ENCODE results near the gene ASIC3.

Gene ASIC3

GRCh38 chr7:151094675-151095074, 46.3 kb downstream of the ASIC3 start:
- TF ChIP-seq CTCF (IDR thresholded peaks at IDR 0.05; ENCODE audit: extremely low read depth, insufficient read depth, missing control alignments) = no peak
- in situ Hi-C loops (cut with MboI; ENCODE audit: low pct_unique_long_range_greater_than_20kb, low sequenced_read_pairs, unreplicated experiment) = no loop called here
- DNase-seq (ENCODE audit: low spot score) = no peak

GRCh38 chr7:151095123-151095797, 46.9 kb downstream of the ASIC3 start:
- no peak for DNase-seq (ENCODE audit: low spot score)
- no peak for TF ChIP-seq CTCF (IDR thresholded peaks at IDR 0.05; ENCODE audit: extremely low read depth, insufficient read depth, missing control alignments)
- in situ Hi-C loops (cut with MboI; ENCODE audit: low pct_unique_long_range_greater_than_20kb, low sequenced_read_pairs, unreplicated experiment) = no loop called here

DNA sequence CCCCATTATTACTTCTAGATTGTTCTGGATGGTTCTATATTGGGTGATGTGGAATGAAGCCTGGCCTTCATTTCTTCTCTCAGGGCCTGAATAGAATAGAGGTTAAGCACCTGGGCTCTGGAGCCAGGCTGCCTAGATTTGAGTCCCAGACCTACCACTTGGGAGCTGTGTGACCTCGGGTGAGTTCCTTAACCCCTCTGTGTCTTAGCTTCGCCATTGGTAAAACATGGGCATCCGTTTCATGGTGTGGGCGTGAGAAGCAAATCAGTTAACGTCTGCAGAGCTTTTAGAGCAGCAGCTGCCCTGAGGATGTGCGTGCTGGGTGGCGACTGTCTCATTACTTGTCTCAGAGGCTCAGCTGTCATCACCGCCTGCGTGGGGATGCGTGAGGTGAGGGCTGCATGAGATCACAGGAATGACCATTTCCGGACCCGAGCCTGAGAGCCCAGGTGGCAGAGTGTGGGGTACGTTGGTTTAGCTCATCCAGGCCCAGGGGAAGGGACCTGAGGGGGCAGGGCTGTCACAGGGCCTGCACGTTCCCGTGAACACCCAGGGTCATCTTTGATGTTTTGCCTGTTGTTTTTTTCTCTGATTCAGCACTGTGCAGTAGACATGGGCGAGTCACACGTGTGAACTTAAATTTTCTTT, 47.6 kb downstream of the ASIC3 start:
- TF ChIP-seq CTCF (IDR thresholded peaks at IDR 0.05; ENCODE audit: extremely low read depth, insufficient read depth, missing control alignments) = no peak

DNA sequence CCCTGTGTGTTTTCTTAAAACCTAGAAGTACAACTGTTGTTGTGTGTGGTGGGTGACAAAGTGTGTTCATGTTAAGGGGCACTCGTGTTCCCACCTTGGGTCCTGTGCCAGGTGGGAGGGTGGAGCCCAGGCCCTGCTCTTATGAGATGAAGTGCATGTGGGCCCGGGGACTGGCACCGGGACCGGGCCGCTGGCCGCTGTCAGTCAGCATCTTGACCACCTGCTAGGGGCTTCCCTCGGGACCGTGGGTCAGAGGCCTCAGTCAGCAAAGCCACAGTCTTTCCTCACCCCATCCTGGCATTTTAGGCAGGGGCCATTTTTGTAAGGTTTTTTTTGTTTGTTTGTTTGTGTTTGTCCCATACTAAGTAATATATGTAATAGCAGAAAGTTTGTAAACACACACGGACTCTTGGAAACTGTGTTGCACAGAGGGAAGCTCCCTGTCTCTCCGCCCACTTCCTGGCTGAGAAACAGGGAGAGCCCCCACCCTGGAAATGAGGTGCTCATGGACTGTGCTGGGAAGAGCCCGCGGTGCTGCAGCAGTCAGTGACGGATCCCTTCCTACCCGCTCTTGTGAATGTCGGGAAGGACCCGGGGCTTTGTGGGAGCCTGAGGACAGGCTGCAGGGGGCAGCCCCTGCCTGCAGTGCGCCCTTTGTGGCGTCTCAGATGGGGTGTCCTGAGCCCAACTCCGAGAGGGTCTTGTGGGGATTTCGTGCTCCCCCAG, 51.3 kb downstream of the ASIC3 start:
- no peak for TF ChIP-seq CTCF (IDR thresholded peaks at IDR 0.05; ENCODE audit: extremely low read depth, insufficient read depth, missing control alignments)
- in situ Hi-C loops (cut with MboI; ENCODE audit: low pct_unique_long_range_greater_than_20kb, low sequenced_read_pairs, unreplicated experiment) = no loop called here
- DNase-seq (ENCODE audit: low spot score) = no peak

More for the DNA sequence above, 47.6 kb downstream of the ASIC3 start:
- DNase-seq (ENCODE audit: low spot score) = no peak
- in situ Hi-C loops (cut with MboI; ENCODE audit: low pct_unique_long_range_greater_than_20kb, low sequenced_read_pairs, unreplicated experiment) = no loop called here

- no peak for DNase-seq (ENCODE audit: low spot score)
- in situ Hi-C loops (cut with MboI; ENCODE audit: low pct_unique_long_range_greater_than_20kb, low sequenced_read_pairs, unreplicated experiment) = no loop called here
- no peak for TF ChIP-seq CTCF (IDR thresholded peaks at IDR 0.05; ENCODE audit: extremely low read depth, insufficient read depth, missing control alignments)
Measured at GRCh38 chr7:151100921-151101320, 52.6 kb downstream of the ASIC3 start.

- in situ Hi-C loops (cut with MboI; ENCODE audit: low pct_unique_long_range_greater_than_20kb, low sequenced_read_pairs, unreplicated experiment) = no loop called here
- no peak for TF ChIP-seq CTCF (IDR thresholded peaks at IDR 0.05; ENCODE audit: extremely low read depth, insufficient read depth, missing control alignments)
- DNase-seq (ENCODE audit: low spot score) = no peak
Measured at GRCh38 chr7:151101621-151102396, 53.5 kb downstream of the ASIC3 start.

Measured in GM13977 (cell line).